ENCODE measurements around the gene WNT3A.

GRCh38 chr1:228085287-228085951 lies 78.6 kb downstream of the WNT3A start:
- TF ChIP-seq CTCF (IDR thresholded peaks at IDR 0.05) = no peak
- no peak for TF ChIP-seq POLR2A (IDR thresholded peaks at IDR 0.05)
